CD4-positive, alpha-beta T cell treated with Interleukin-17A for 4 hours (primary cell): ENCODE measurements around the gene GGA1.
A peak's percentile ranks its signal among the peaks of the same experiment; 100 is the strongest.
"Not testable (repeated sequence)": the region's sequence is repeated elsewhere in the genome, so short reads cannot be mapped to it uniquely, and the experiment has no call there.

Source experiments
- DNase-seq: peaks from one replicate; pipeline ENCODE4 v3.0.0-alpha.2; 2020; ENCODE audit warnings: mixed read lengths

Gene GGA1

GRCh38 chr22:37571258-37571991, 37.2 kb upstream of the GGA1 start:
- DNase-seq, result no peak

GRCh38 chr22:37571992-37572373, 36.7 kb upstream of the GGA1 start:
- DNase-seq, result no peak

GRCh38 chr22:37575490-37576003, 33.1 kb upstream of the GGA1 start:
- no peak for DNase-seq

GRCh38 chr22:37578002-37578401, 30.6 kb upstream of the GGA1 start:
- no peak for DNase-seq

- no peak for DNase-seq
Observed at GRCh38 chr22:37581504-37581903, 27.1 kb upstream of the GGA1 start.

GRCh38 chr22:37582526-37582925, 26.1 kb upstream of the GGA1 start:
- DNase-seq, result no peak

- no peak for DNase-seq
Observed at GRCh38 chr22:37588546-37589215, 20.0 kb upstream of the GGA1 start.

- no peak for DNase-seq
Observed at GRCh38 chr22:37589636-37590035, 19.0 kb upstream of the GGA1 start.

GRCh38 chr22:37591081-37591480, 17.6 kb upstream of the GGA1 start:
- not testable (repeated sequence) for DNase-seq

GRCh38 chr22:37591823-37592404, 16.7 kb upstream of the GGA1 start:
- no peak for DNase-seq

GRCh38 chr22:37594237-37594636, 14.4 kb upstream of the GGA1 start:
- DNase-seq, result no peak

GRCh38 chr22:37599153-37599552, 9.5 kb upstream of the GGA1 start:
- DNase-seq, result no peak

GRCh38 chr22:37601203-37601539, 7.5 kb upstream of the GGA1 start:
- DNase-seq, result no peak

- no peak for DNase-seq
Observed at GRCh38 chr22:37601540-37602442, 6.8 kb upstream of the GGA1 start.

GRCh38 chr22:37602546-37603277, 5.9 kb upstream of the GGA1 start:
- DNase-seq, result not testable (repeated sequence)

GRCh38 chr22:37604074-37604473, 4.6 kb upstream of the GGA1 start:
- no peak for DNase-seq

GRCh38 chr22:37604875-37605274, 3.8 kb upstream of the GGA1 start:
- peak; percentile 76 for DNase-seq

- DNase-seq, result peak; percentile 97
Observed at GRCh38 chr22:37607010-37607934, 1.4 kb upstream of the GGA1 start.

- DNase-seq, result no peak
Observed at GRCh38 chr22:37607935-37608476, 628 bp upstream of the GGA1 start.

GRCh38 chr22:37609240-37610152, 862 bp downstream of the GGA1 start:
- DNase-seq, result peak; percentile 53
